Measurements from ENCODE around the gene PNPLA7. TPM values are rescaled to one million over a fixed set of nuclear protein-coding genes. Genes with fewer than 3 reads are reported as not detected.

PNPLA7 gene
- total and polyA plus RNA-seq, 2 of the 4 experiments (the other 2 are of a cell fraction), result under 0.01 to 0.89 TPM

DNA sequence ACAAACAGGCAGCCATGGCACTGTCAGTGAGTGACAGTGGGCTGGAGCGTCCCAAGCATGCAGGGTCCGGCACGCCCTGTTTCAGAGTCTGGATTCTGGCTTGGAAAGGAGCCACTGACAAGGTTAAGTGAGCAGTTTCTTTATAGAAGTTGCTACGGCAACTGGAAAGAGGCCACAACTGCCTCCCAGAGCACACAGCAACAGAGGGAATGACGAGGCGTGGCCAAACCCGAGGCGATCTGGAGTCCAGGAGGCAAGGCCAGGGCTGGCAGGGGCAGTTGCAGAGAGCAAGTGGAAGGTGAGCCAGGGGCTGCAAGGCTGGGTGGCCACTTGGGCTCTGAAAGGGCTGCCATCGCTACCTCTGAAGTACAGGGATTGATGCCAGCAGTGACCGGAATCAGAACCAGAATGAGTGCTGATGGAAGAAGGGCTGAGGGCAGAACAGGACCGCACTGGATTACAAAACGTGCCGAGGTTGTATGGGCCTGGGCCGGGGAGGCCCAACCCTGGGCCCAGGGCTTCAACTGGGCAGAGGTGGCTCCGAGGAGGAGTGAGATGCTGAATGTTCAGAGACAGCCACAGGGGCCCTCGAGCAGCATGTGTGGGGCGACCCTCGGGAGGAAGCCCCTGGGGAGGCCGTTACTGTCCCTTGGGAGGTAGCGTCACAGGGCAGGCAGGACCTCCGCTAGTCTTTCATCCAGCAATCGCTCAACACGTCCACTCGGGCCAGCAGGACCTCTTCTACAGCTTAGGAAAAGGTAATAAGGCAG lies 6.1 kb upstream of the PNPLA7 start:
- BruUV-seq (replicated peaks), result no TSS peak
- ChIA-PET POLR2A (ENCODE audit: unreplicated experiment) (no interaction called here), CTCF (no interaction called here)
- Histone ChIP-seq H3K4ac (ENCODE audit: low read depth, low read length) (no peak overlapping the region), H3K9ac (ENCODE audit: low read depth, low read length) (no peak overlapping the region), H2BK5ac (ENCODE audit: low read depth, low read length, poor library complexity, severe bottlenecking) (no peak overlapping the region), H3K14ac (replicated peaks; ENCODE audit: low read depth, low read length) (no peak overlapping the region), H3K18ac (ENCODE audit: low read depth, low read length) (no peak overlapping the region), H4K91ac (ENCODE audit: insufficient read depth, low read depth, low read length) (no peak overlapping the region), H3K9me3 (ENCODE audit: control insufficient read depth, insufficient read depth, low read length) (no peaks in the 10 kb centered on the region), H3K27ac (ENCODE audit: insufficient read depth, low read length) (no peak overlapping the region), H3K4me1 (ENCODE audit: control insufficient read depth, insufficient read depth, low read length) (peaks cover 3% of the 10 kb centered on the region; the same call in 1 of the 2 replicates), H3K56ac (ENCODE audit: extremely low read depth, insufficient read depth, low read length) (no peak overlapping the region), H2BK15ac (ENCODE audit: low read depth, low read length) (no peak overlapping the region), H2AK5ac (ENCODE audit: low read depth, low read length) (no peak overlapping the region), H2BK120ac (ENCODE audit: low read depth, low read length) (no peak overlapping the region), H3K4me3 (ENCODE audit: insufficient read depth, low read depth, low read length) (no peak overlapping the region), H4K8ac (ENCODE audit: low read depth in 2 of 2, low read length in 2 of 2) (no peak overlapping the region), H3K9me1 (ENCODE audit: insufficient read depth, low read length) (no peaks in the 10 kb centered on the region), H3K36me3 (ENCODE audit: control insufficient read depth, insufficient read depth, low read length) (peaks cover 34% of the 10 kb centered on the region), H3K27me3 (ENCODE audit: control insufficient read depth, insufficient read depth, low read length) (no peaks in the 10 kb centered on the region), H4K20me1 (ENCODE audit: insufficient read depth, low read length) (peaks cover 12% of the 10 kb centered on the region; the same call in 1 of the 2 replicates), H2BK20ac (ENCODE audit: low read depth, low read length) (no peak overlapping the region), H3K4me2 (ENCODE audit: low read depth, low read length) (no peak overlapping the region), H2AK9ac (replicated peaks; ENCODE audit: low read depth, low read length, poor library complexity) (no peak overlapping the region), H2AFZ (replicated peaks; ENCODE audit: low read length, poor library complexity) (no peak overlapping the region), H3K79me1 (ENCODE audit: low read depth in 1 of 2, low read length in 2 of 2) (peaks cover 13 to 33% of the 10 kb centered on the region in 2 experiments), H4K5ac (ENCODE audit: low read depth, low read length) (no peak overlapping the region), H3K23ac (ENCODE audit: low read depth, low read length) (no peak overlapping the region)
- no peak for DNase-seq
- no peak for TF ChIP-seq POLR2A (IDR thresholded peaks at IDR 0.05; ENCODE audit: low read depth, low read length)
- TF ChIP-seq SMC3 (IDR thresholded peaks at IDR 0.05; ENCODE audit: low read depth, low read length), result no peak
- TF ChIP-seq CEBPB (IDR thresholded peaks at IDR 0.05; ENCODE audit: low read depth, low read length), result no peak
- TF ChIP-seq BHLHE40 (IDR thresholded peaks at IDR 0.05; ENCODE audit: low read depth, low read length), result no peak
- no peak for TF ChIP-seq NFE2L2 (IDR thresholded peaks at IDR 0.05; ENCODE audit: low read depth, low read length)
- dilution Hi-C loops (cut with HindIII; ENCODE audit: low sequenced_read_pairs, unreplicated experiment) (no loop called here), intact Hi-C loops (cut with micrococcal nuclease) (no loop called here), in situ Hi-C loops (cut with MboI; ENCODE audit: low sequenced_read_pairs) (no loop called here)
- ATAC-seq (ENCODE audit: low read depth), result no peak
- WGBS, 2 experiments (ENCODE audit: extremely low coverage in 2 of 2, insufficient read length in 1 of 2), result 83% methylated on average over 10 of the region's 24 CpGs; no CpG with 5 or more reads in 1 of the 2 experiments

Data from IMR-90 (cell line).